GM13976 (cell line): Measurements from ENCODE around the gene NF1.

ENCODE experiments used
- DNase-seq: peaks from one replicate; pipeline ENCODE4 v3.0.0; 2012; ENCODE audit warnings: low spot score
- CTCF ChIP-seq: IDR thresholded peaks from 2 replicates; pipeline ENCODE4 v1.5.1; 2012; ENCODE audit warnings: borderline replicate concordance, mild to moderate bottlenecking; ENCODE audit not compliant: insufficient read depth; ENCODE audit errors: extremely low read depth, missing control alignments, control extremely low read depth
- in situ Hi-C: fragments of 300-500 bp; cut with MboI; formaldehyde crosslinking; loops from one replicate; pipeline ENCODE4 v1.12.0; 2022; ENCODE audit warnings: low sequenced_read_pairs, mixed read lengths, inconsistent platforms; ENCODE audit not compliant: unreplicated experiment

The NF1 gene

GRCh38 chr17:31266042-31266441, 171.3 kb downstream of the NF1 start:
- in situ Hi-C loops = no loop called here
- no peak for DNase-seq
- TF ChIP-seq CTCF = no peak

- in situ Hi-C loops = no loop called here
- no peak for TF ChIP-seq CTCF
Measured at GRCh38 chr17:31269036-31269577, 174.3 kb downstream of the NF1 start.

GRCh38 chr17:31269578-31269983, 174.8 kb downstream of the NF1 start:
- DNase-seq = no peak
- in situ Hi-C loops = no loop called here
- TF ChIP-seq CTCF = no peak

More at GRCh38 chr17:31269036-31269577, 174.3 kb downstream of the NF1 start:
- DNase-seq = no peak

- TF ChIP-seq CTCF = no peak
- in situ Hi-C loops = no loop called here
- no peak for DNase-seq
Measured at GRCh38 chr17:31272236-31272635, 177.5 kb downstream of the NF1 start.

- in situ Hi-C loops = no loop called here
- DNase-seq = no peak
- TF ChIP-seq CTCF = no peak
Measured at GRCh38 chr17:31272803-31273202, 178.0 kb downstream of the NF1 start.

- DNase-seq = no peak
- in situ Hi-C loops = no loop called here
- no peak for TF ChIP-seq CTCF
Measured at GRCh38 chr17:31273516-31273915, 178.7 kb downstream of the NF1 start.

GRCh38 chr17:31274252-31274651, 179.5 kb downstream of the NF1 start:
- DNase-seq = no peak
- in situ Hi-C loops = no loop called here
- no peak for TF ChIP-seq CTCF
